PC-9 (cell line): ENCODE data around the gene INPP5A. TPM values are rescaled to one million over a fixed set of nuclear protein-coding genes. Genes with fewer than 3 reads are reported as not detected.

Experiments used
- BruUV-seq: library from RNA; stranded (reverse); fragments of 400-500 nt; replicated peaks from 2 replicates; lab custom pipeline; 2021; lab: Mats Ljungman, UMichigan
- CTCF ChIA-PET: fragments of 300-600 bp; sonication (Branson Sonifier 250); formaldehyde crosslinking; loops from one replicate; lab custom pipeline; 2022; ENCODE audit warnings: antibody characterized with exemption; lab: Charles Lee
- POLR2A ChIA-PET: fragments of 300-600 bp; sonication (Branson Sonifier 250); formaldehyde crosslinking; loops from one replicate; lab custom pipeline; 2022; ENCODE audit warnings: antibody characterized with exemption; ENCODE audit not compliant: unreplicated experiment; lab: Charles Lee
- DNase-seq, 2 experiments: peaks; one replicate each; pipeline versions ENCODE4 v3.0.0 to v3.0.0-alpha.2; 2015 to 2022; ENCODE audit warnings: mixed read lengths in 1 of 2
- H2AFZ ChIP-seq: fragments of 200-600 bp; sonication (generic); 2 replicates; pipeline ENCODE4 v1.8.1; 2017; ENCODE audit warnings: antibody characterized with exemption
- H3F3A ChIP-seq: fragments of 200-600 bp; sonication (generic); 2 replicates; pipeline ENCODE4 v1.8.1; 2017; ENCODE audit warnings: antibody characterized with exemption, mild to moderate bottlenecking, low read depth; ENCODE audit not compliant: insufficient read depth
- H3K27ac ChIP-seq: fragments of 200-600 bp; sonication (generic); 2 replicates; pipeline ENCODE4 v1.6.1; 2016; ENCODE audit warnings: mixed run types
- H3K27me3 ChIP-seq: fragments of 200-600 bp; sonication (generic); 2 replicates; pipeline ENCODE4 v1.6.1; 2016; ENCODE audit warnings: low read depth, mixed run types; ENCODE audit not compliant: insufficient read depth
- H3K36me3 ChIP-seq: fragments of 200-600 bp; sonication (generic); 2 replicates; pipeline ENCODE4 v1.6.1; 2016; ENCODE audit warnings: low read depth, mixed run types
- H3K4me1 ChIP-seq: fragments of 200-600 bp; sonication (generic); replicated peaks from 2 replicates; pipeline ENCODE4 v1.6.1; 2016; ENCODE audit warnings: mixed run types; ENCODE audit not compliant: insufficient read depth
- H3K4me2 ChIP-seq: fragments of 200-600 bp; sonication (generic); 2 replicates; pipeline ENCODE4 v1.6.1; 2017; ENCODE audit warnings: mixed run types
- H3K4me3 ChIP-seq: fragments of 200-600 bp; sonication (generic); 2 replicates; pipeline ENCODE4 v1.6.1; 2016; ENCODE audit warnings: mixed run types
- H3K79me2 ChIP-seq: fragments of 200-600 bp; sonication (generic); 2 replicates; pipeline ENCODE4 v1.6.1; 2017; ENCODE audit warnings: low read depth, mixed run types
- H3K9me2 ChIP-seq: fragments of 200-600 bp; sonication (generic); 2 replicates; pipeline ENCODE4 v1.8.1; 2017; ENCODE audit warnings: mild to moderate bottlenecking; ENCODE audit not compliant: insufficient read depth
- H3K9me3 ChIP-seq: fragments of 200-600 bp; sonication (generic); 2 replicates; pipeline ENCODE4 v1.8.1; 2016; ENCODE audit warnings: low read depth; ENCODE audit not compliant: insufficient read depth
- H4K20me1 ChIP-seq: fragments of 200-600 bp; sonication (generic); 2 replicates; pipeline ENCODE4 v1.8.1; 2017; ENCODE audit not compliant: insufficient read depth
- CTCF ChIP-seq: fragments of 200-600 bp; sonication (generic); conservative IDR thresholded peaks from 2 replicates; pipeline ENCODE4 v1.6.1; 2017; ENCODE audit warnings: mixed run types, antibody characterized with exemption, mild to moderate bottlenecking, moderate library complexity
- EZH2 ChIP-seq: fragments of 200-600 bp; sonication (generic); IDR thresholded peaks from 2 replicates; pipeline ENCODE4 v1.8.0; 2017; ENCODE audit warnings: antibody characterized with exemption, low read depth
- intact Hi-C: fragments of 100-400 bp; cut with micrococcal nuclease; formaldehyde crosslinking; loops from one replicate; pipeline ENCODE4 v1.10.0; 2022; ENCODE audit not compliant: unreplicated experiment
- total RNA-seq: library from RNA; stranded (reverse); gene quantifications from 2 replicates; pipeline ENCODE4 v1.2.3, GENCODE V29; 2021

Gene INPP5A
- total RNA-seq, 1 experiment from 2014 or later: 18.4 TPM

- Histone ChIP-seq H4K20me1 (no peaks in the 10 kb centered on the region), H3K27me3 (no peaks in the 10 kb centered on the region), H3F3A (no peaks in the 10 kb centered on the region), H3K9me3 (no peaks in the 10 kb centered on the region), H3K4me1 (no peaks in the 10 kb centered on the region), H2AFZ (no peak overlapping the region), H3K4me2 (no peak overlapping the region), H3K27ac (no peak overlapping the region), H3K79me2 (no peaks in the 10 kb centered on the region), H3K4me3 (no peak overlapping the region), H3K9me2 (no peaks in the 10 kb centered on the region), H3K36me3 (no peaks in the 10 kb centered on the region)
- intact Hi-C loops: no loop called here
- BruUV-seq: no TSS peak
- no peak for TF ChIP-seq CTCF
- TF ChIP-seq EZH2: no peak
- CTCF ChIA-PET: no interaction called here
- no peak for DNase-seq
- POLR2A ChIA-PET: no interaction called here
Measured at GRCh38 chr10:132624847-132625471, 87.4 kb downstream of the INPP5A start.

- Histone ChIP-seq H3K4me3 (no peak overlapping the region), H2AFZ (no peak overlapping the region), H3K36me3 (no peaks in the 10 kb centered on the region), H3K9me3 (no peaks in the 10 kb centered on the region), H3K9me2 (no peaks in the 10 kb centered on the region), H3K4me1 (no peaks in the 10 kb centered on the region), H4K20me1 (no peaks in the 10 kb centered on the region), H3K79me2 (no peaks in the 10 kb centered on the region), H3K27me3 (no peaks in the 10 kb centered on the region), H3K27ac (no peak overlapping the region), H3K4me2 (no peak overlapping the region), H3F3A (no peaks in the 10 kb centered on the region)
- no peak for TF ChIP-seq CTCF
- no peak for TF ChIP-seq EZH2
- CTCF ChIA-PET: no interaction called here
- intact Hi-C loops: no loop called here
- no peak for DNase-seq
- no TSS peak for BruUV-seq
- POLR2A ChIA-PET: no interaction called here
Measured at GRCh38 chr10:132626019-132626760, 88.6 kb downstream of the INPP5A start.

GRCh38 chr10:132626761-132627665 lies 89.4 kb downstream of the INPP5A start:
- ChIA-PET CTCF (no interaction called here), POLR2A (no interaction called here)
- Histone ChIP-seq H3K9me2 (no peaks in the 10 kb centered on the region), H3K27me3 (no peaks in the 10 kb centered on the region), H3K4me2 (no peak overlapping the region), H3K9me3 (no peaks in the 10 kb centered on the region), H2AFZ (no peak overlapping the region), H3K4me3 (no peak overlapping the region), H3K4me1 (no peaks in the 10 kb centered on the region), H3K36me3 (no peaks in the 10 kb centered on the region), H3K27ac (no peak overlapping the region), H3F3A (no peaks in the 10 kb centered on the region), H3K79me2 (no peaks in the 10 kb centered on the region), H4K20me1 (no peaks in the 10 kb centered on the region)
- intact Hi-C loops: no loop called here
- TF ChIP-seq CTCF (no peak), EZH2 (no peak)
- no peak for DNase-seq
- no TSS peak for BruUV-seq
